OCI-LY3 (cell line): Measurements from ENCODE around the gene RBMS3.

Experiments
- EZH2phosphoT487 ChIP-seq: fragments of 200-600 bp; shearing (Covaris generic); IDR thresholded peaks from 2 replicates; pipeline ENCODE4 v1.6.1; 2018; ENCODE audit warnings: antibody characterized with exemption, mixed run types, low read depth
- TF ChIP-seq, protein P1 (sequence below): fragments of 200-600, 300-600 bp; sonication (generic); IDR thresholded peaks from 2 replicates; pipeline ENCODE4 v1.5.1; 2014; ENCODE audit warnings: antibody characterized with exemption, low read length, low read depth

DNA sequence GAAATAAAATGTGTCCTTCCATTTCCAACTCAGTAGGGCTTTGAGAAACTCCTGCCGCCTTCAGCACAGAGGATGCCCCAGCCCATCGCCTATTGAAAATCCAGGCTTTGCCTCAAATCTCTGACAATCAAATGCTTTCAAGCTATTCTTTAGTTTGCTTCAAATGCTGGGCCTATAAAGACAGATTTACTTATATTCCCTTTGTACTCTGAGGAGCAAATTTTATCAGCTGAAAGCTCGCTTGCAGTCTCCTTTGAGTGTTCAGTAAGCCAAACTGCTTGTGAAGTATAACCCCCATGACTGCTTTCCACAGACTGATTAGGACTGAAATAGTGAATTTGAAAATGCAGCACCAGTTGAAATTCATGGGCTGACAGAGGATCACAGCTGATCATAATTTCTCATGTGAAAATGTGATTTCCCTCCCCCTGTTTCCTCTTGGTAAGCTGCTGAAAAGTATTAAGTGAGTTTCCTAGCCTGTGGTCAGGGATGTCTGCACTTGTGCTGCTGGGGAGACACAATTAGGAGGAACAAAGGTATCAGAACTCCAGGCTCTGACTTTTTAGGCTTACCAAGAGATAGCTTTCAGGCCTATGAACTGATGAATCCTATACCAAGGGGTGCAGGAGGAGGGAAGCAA is 762.2 kb downstream of the RBMS3 start:
- TF ChIP-seq, protein P1, sequence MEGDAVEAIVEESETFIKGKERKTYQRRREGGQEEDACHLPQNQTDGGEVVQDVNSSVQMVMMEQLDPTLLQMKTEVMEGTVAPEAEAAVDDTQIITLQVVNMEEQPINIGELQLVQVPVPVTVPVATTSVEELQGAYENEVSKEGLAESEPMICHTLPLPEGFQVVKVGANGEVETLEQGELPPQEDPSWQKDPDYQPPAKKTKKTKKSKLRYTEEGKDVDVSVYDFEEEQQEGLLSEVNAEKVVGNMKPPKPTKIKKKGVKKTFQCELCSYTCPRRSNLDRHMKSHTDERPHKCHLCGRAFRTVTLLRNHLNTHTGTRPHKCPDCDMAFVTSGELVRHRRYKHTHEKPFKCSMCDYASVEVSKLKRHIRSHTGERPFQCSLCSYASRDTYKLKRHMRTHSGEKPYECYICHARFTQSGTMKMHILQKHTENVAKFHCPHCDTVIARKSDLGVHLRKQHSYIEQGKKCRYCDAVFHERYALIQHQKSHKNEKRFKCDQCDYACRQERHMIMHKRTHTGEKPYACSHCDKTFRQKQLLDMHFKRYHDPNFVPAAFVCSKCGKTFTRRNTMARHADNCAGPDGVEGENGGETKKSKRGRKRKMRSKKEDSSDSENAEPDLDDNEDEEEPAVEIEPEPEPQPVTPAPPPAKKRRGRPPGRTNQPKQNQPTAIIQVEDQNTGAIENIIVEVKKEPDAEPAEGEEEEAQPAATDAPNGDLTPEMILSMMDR, result no peak
- no peak for TF ChIP-seq EZH2phosphoT487
